Tibial nerve (tissue), 4 donors: ENCODE data around the gene UBE2E2. TPM values are rescaled to one million over a fixed set of nuclear protein-coding genes. Genes with fewer than 3 reads are reported as not detected.

ENCODE experiments used
- DNase-seq, 2 donors: peaks; one replicate each; pipeline ENCODE4 v3.0.0-alpha.2; 2019; ENCODE audit warnings: low spot score in 2 of 2
- H3K27ac ChIP-seq, 4 donors: fragments of 200-600 bp; sonication (generic) in 3 of 4; one replicate each; pipeline ENCODE4 v1.5.1; 2017 to 2019; ENCODE audit warnings: mild to moderate bottlenecking in 1 of 4
- H3K27me3 ChIP-seq, 2 donors: fragments of 200-600 bp; sonication (generic) in 1 of 2; one replicate each; pipeline versions ENCODE4 v1.5.1 to v1.6.0; 2017 to 2019
- H3K36me3 ChIP-seq, 3 donors: fragments of 200-600 bp; sonication (generic); one replicate each; pipeline ENCODE4 v1.5.1; 2018 to 2019
- H3K4me1 ChIP-seq, 4 donors: fragments of 200-600 bp; sonication (generic) in 3 of 4; one replicate each; pipeline ENCODE4 v1.5.1; 2017 to 2019
- H3K4me3 ChIP-seq, 4 donors: fragments of 200-600 bp; sonication (generic) in 3 of 4; one replicate each; pipeline ENCODE4 v1.5.1; 2017 to 2019; ENCODE audit warnings: mild to moderate bottlenecking in 1 of 4, moderate library complexity in 1 of 4
- H3K9me3 ChIP-seq, 4 donors: fragments of 200-600 bp; sonication (generic) in 3 of 4; one replicate each; pipeline ENCODE4 v1.5.1; 2017 to 2019
- CTCF ChIP-seq, 5 experiments: fragments of 200-600 bp in 3 of 5; fragments of 450-650 bp in 2 of 5; sonication (generic) in 3 of 5; IDR thresholded peaks; one replicate each; pipeline ENCODE4 v1.5.1; 2016 to 2019; ENCODE audit warnings: antibody characterized with exemption in 5 of 5, mild to moderate bottlenecking in 3 of 5, moderate library complexity in 2 of 5
- EP300 ChIP-seq, 2 donors: sonication (generic); formaldehyde crosslinking; IDR thresholded peaks; one replicate each; pipeline ENCODE4 v1.6.1; 2017; ENCODE audit warnings: antibody characterized with exemption in 2 of 2, mild to moderate bottlenecking in 1 of 2
- POLR2A ChIP-seq, 2 donors: fragments of 450-650 bp; IDR thresholded peaks; one replicate each; pipeline ENCODE4 v1.6.1; 2017; ENCODE audit warnings: antibody characterized with exemption in 2 of 2, mild to moderate bottlenecking in 2 of 2, moderate library complexity in 2 of 2
- WGBS, 2 donors: methylation state at CpG; one replicate each; pipeline ENCODE4 v1.1.5; 2018; 5-methylcytosine and 5-hydroxymethylcytosine counted together
- total RNA-seq, 4 donors: library from RNA; depleted of rRNA; stranded (reverse); fragments of >200 nt; gene quantifications; one replicate each; pipeline ENCODE4 v1.1.0, GENCODE V29; 2016

UBE2E2 gene
- total RNA-seq, 4 donors from 2014 or later = 67.1 to 222 (median 130) TPM

GRCh38 chr3:23459889-23460546 lies 256.9 kb downstream of the UBE2E2 start:
- 64 to 67% methylated on average over 4 of the region's 4 CpGs for WGBS, 2 donors

GRCh38 chr3:23461069-23461468 lies 257.9 kb downstream of the UBE2E2 start:
- peaks cover 0 to 9% (median 0%) of the 10 kb centered on the region in 4 donors for H3K4me1 ChIP-seq
- no peak overlapping the region for H3K27ac ChIP-seq
- H3K27me3 ChIP-seq = no peaks in the 10 kb centered on the region
- TF ChIP-seq POLR2A (IDR thresholded peaks at IDR 0.05) (no peak), CTCF (IDR thresholded peaks at IDR 0.05) (no peak), EP300 (IDR thresholded peaks at IDR 0.05) (no peak)
- H3K9me3 ChIP-seq = peaks cover 0 to 8% (median 0%) of the 10 kb centered on the region in 4 donors
- 89 to 92% methylated on average over 3 of the region's 3 CpGs for WGBS, 2 donors
- H3K36me3 ChIP-seq = no peaks in the 10 kb centered on the region
- H3K4me3 ChIP-seq = no peak overlapping the region
- no peak for DNase-seq

More at GRCh38 chr3:23459889-23460546, 256.9 kb downstream of the UBE2E2 start:
- H3K4me1 ChIP-seq = peaks cover 0 to 17% (median 0%) of the 10 kb centered on the region in 4 donors
- H3K27me3 ChIP-seq = no peaks in the 10 kb centered on the region
- H3K36me3 ChIP-seq = no peaks in the 10 kb centered on the region
- H3K27ac ChIP-seq = no peak overlapping the region
- TF ChIP-seq EP300 (IDR thresholded peaks at IDR 0.05) (no peak), CTCF (IDR thresholded peaks at IDR 0.05) (no peak), POLR2A (IDR thresholded peaks at IDR 0.05) (no peak)
- peaks cover 0 to 8% (median 0%) of the 10 kb centered on the region in 4 donors for H3K9me3 ChIP-seq
- DNase-seq = no peak
- no peak overlapping the region for H3K4me3 ChIP-seq

DNA sequence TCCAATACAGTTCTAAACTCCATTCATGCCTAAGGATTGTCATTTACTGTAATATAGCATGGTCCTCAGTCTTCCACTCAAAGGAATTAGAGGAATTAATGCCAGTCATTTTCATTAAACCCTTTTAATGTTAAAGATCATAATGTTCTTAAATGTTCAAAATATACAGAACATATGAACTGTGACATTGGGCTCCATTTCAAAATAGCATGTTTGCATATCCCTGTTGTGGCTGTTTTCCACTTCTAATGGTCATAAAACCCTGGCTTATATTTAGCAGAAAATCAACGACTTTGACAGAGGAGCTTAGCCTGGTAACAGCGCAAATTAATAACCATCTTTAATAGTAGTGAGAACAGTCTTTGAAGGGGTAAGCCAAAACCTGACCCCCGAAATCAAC lies 260.7 kb downstream of the UBE2E2 start:
- 68 to 82% methylated on average over 3 of the region's 3 CpGs for WGBS, 2 donors
- TF ChIP-seq EP300 (IDR thresholded peaks at IDR 0.05) (no peak), CTCF (IDR thresholded peaks at IDR 0.05) (no peak), POLR2A (IDR thresholded peaks at IDR 0.05) (no peak)
- H3K9me3 ChIP-seq = peaks cover 0 to 6% (median 0%) of the 10 kb centered on the region in 4 donors
- H3K27me3 ChIP-seq = no peaks in the 10 kb centered on the region
- H3K36me3 ChIP-seq = no peaks in the 10 kb centered on the region
- DNase-seq = no peak
- H3K27ac ChIP-seq = no peak overlapping the region
- peaks cover 0 to 9% (median 0%) of the 10 kb centered on the region in 4 donors for H3K4me1 ChIP-seq
- no peak overlapping the region for H3K4me3 ChIP-seq

DNA sequence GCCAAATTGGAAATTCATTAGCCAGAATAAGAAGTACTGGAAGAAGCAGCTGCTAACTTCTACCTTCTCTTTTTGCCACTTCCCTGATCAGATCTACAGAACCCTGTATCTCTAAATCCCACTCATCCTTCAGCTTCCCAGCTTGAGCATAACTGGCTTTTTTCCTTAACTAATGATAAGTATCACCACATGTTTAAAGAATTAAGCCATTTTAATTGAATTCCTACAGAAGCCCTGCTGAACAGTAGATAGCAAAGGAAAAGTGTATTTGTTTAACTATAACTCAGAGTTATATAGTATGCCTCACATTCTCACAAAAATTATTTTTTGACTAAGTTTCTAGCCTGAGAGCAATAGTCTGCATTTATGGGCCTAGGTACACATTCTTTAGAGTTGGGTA lies 262.4 kb downstream of the UBE2E2 start:
- peaks cover 0 to 3% (median 0%) of the 10 kb centered on the region in 4 donors for H3K4me1 ChIP-seq
- H3K27ac ChIP-seq = no peak overlapping the region
- peaks cover 0 to 6% (median 0%) of the 10 kb centered on the region in 4 donors for H3K9me3 ChIP-seq
- H3K27me3 ChIP-seq = no peaks in the 10 kb centered on the region
- no peaks in the 10 kb centered on the region for H3K36me3 ChIP-seq
- H3K4me3 ChIP-seq = no peak overlapping the region
- TF ChIP-seq EP300 (IDR thresholded peaks at IDR 0.05) = no peak
- no peak for TF ChIP-seq CTCF (IDR thresholded peaks at IDR 0.05)
- TF ChIP-seq POLR2A (IDR thresholded peaks at IDR 0.05) = no peak
- DNase-seq = no peak

GRCh38 chr3:23468203-23468602 lies 265.1 kb downstream of the UBE2E2 start:
- H3K27ac ChIP-seq = no peak overlapping the region
- no peak overlapping the region for H3K4me3 ChIP-seq
- TF ChIP-seq EP300 (IDR thresholded peaks at IDR 0.05) (no peak), CTCF (IDR thresholded peaks at IDR 0.05) (no peak), POLR2A (IDR thresholded peaks at IDR 0.05) (no peak)
- 95 to 97% methylated on average over 1 of the region's 1 CpG for WGBS, 2 donors
- H3K36me3 ChIP-seq = no peaks in the 10 kb centered on the region
- peaks cover 0 to 6% (median 0%) of the 10 kb centered on the region in 4 donors for H3K9me3 ChIP-seq
- peaks cover 0 to 3% (median 0%) of the 10 kb centered on the region in 4 donors for H3K4me1 ChIP-seq
- no peak for DNase-seq
- H3K27me3 ChIP-seq = no peaks in the 10 kb centered on the region
